Activated T-helper 1 cell treated with anti-CD3 and anti-CD28 coated beads, Interleukin-12 subunit alpha, Interleukin-12 subunit beta, Interleukin-2, Interleukin-4 antibody, amounts not matched to agents 30 ng/mL and 10 ng/mL and 1 ng/mL, durations not matched to agents 14 hours and 24 hours and 36 hours (primary cell): ENCODE data around the gene FPR3. TPM values are rescaled to one million over a fixed set of nuclear protein-coding genes. Genes with fewer than 3 reads are reported as not detected.

ENCODE experiments used
- DNase-seq: peaks from one replicate; pipeline ENCODE4 v3.0.0; 2021; ENCODE audit warnings: low spot score
- H3K27ac Mint-ChIP-seq: one replicate; pipeline ENCODE4 v1.8.0; 2021; ENCODE audit warnings: mild to moderate bottlenecking, mixed read lengths
- H3K27me3 Mint-ChIP-seq: one replicate; pipeline ENCODE4 v1.8.0; 2022; ENCODE audit warnings: mild to moderate bottlenecking, moderate library complexity, mixed read lengths; ENCODE audit not compliant: insufficient read depth
- H3K36me3 Mint-ChIP-seq: one replicate; pipeline ENCODE4 v1.8.0; 2021; ENCODE audit warnings: low read depth, mixed read lengths
- H3K4me1 Mint-ChIP-seq: one replicate; pipeline ENCODE4 v1.8.0; 2021; ENCODE audit warnings: low read depth, mixed read lengths
- H3K4me3 Mint-ChIP-seq: one replicate; pipeline ENCODE4 v1.8.0; 2021; ENCODE audit warnings: mild to moderate bottlenecking, moderate library complexity, mixed read lengths
- H3K9me3 Mint-ChIP-seq: one replicate; pipeline ENCODE4 v1.8.0; 2021; ENCODE audit warnings: mixed read lengths
- intact Hi-C: fragments of 100-400 bp; cut with micrococcal nuclease; formaldehyde crosslinking; loops from one replicate; pipeline ENCODE4 v1.15.1; 2024
- total RNA-seq: library from RNA; stranded (reverse); gene quantifications from 2 replicates; pipeline ENCODE4 v1.2.3, GENCODE V29; 2022

The FPR3 gene
- total RNA-seq, 1 donor from 2014 or later: not detected

GRCh38 chr19:51786646-51787494, 8.1 kb upstream of the FPR3 start:
- Mint-ChIP-seq H3K4me3 (no peak overlapping the region), H3K27me3 (no peaks in the 10 kb centered on the region), H3K36me3 (peaks cover 2% of the 10 kb centered on the region), H3K4me1 (no peaks in the 10 kb centered on the region), H3K9me3 (peaks cover 20% of the 10 kb centered on the region), H3K27ac (no peak overlapping the region)
- intact Hi-C loops: no loop called here
- DNase-seq: no peak

- DNase-seq: no peak
- intact Hi-C loops: no loop called here
- peaks cover 2% of the 10 kb centered on the region for H3K36me3 Mint-ChIP-seq
- H3K9me3 Mint-ChIP-seq: peaks cover 23% of the 10 kb centered on the region
- H3K27ac Mint-ChIP-seq: no peak overlapping the region
- H3K4me3 Mint-ChIP-seq: no peak overlapping the region
- no peaks in the 10 kb centered on the region for H3K27me3 Mint-ChIP-seq
- no peaks in the 10 kb centered on the region for H3K4me1 Mint-ChIP-seq
Observed at GRCh38 chr19:51788029-51788428, 6.9 kb upstream of the FPR3 start.

- intact Hi-C loops: no loop called here
- Mint-ChIP-seq H3K4me3 (no peak overlapping the region), H3K27me3 (no peaks in the 10 kb centered on the region), H3K36me3 (peaks cover 2% of the 10 kb centered on the region), H3K9me3 (peaks cover 28% of the 10 kb centered on the region), H3K27ac (no peak overlapping the region), H3K4me1 (no peaks in the 10 kb centered on the region)
- DNase-seq: no peak
Observed at GRCh38 chr19:51789061-51789795, 5.7 kb upstream of the FPR3 start.

- Mint-ChIP-seq H3K36me3 (no peaks in the 10 kb centered on the region), H3K9me3 (peaks cover 44% of the 10 kb centered on the region), H3K27ac (no peak overlapping the region), H3K27me3 (no peaks in the 10 kb centered on the region), H3K4me1 (no peaks in the 10 kb centered on the region), H3K4me3 (no peak overlapping the region)
- intact Hi-C loops: no loop called here
- DNase-seq: no peak
Observed at GRCh38 chr19:51792932-51793331, 2.0 kb upstream of the FPR3 start.

GRCh38 chr19:51793994-51794393, 963 bp upstream of the FPR3 start:
- Mint-ChIP-seq H3K4me3 (no peak overlapping the region), H3K27me3 (no peaks in the 10 kb centered on the region), H3K36me3 (no peaks in the 10 kb centered on the region), H3K9me3 (peaks cover 45% of the 10 kb centered on the region), H3K27ac (no peak overlapping the region), H3K4me1 (no peaks in the 10 kb centered on the region)
- no peak for DNase-seq
- intact Hi-C loops: no loop called here

GRCh38 chr19:51796195-51796679, 1.3 kb downstream of the FPR3 start:
- H3K27ac Mint-ChIP-seq: no peak overlapping the region
- no peaks in the 10 kb centered on the region for H3K27me3 Mint-ChIP-seq
- no peaks in the 10 kb centered on the region for H3K4me1 Mint-ChIP-seq
- no peaks in the 10 kb centered on the region for H3K36me3 Mint-ChIP-seq
- DNase-seq: no peak
- H3K4me3 Mint-ChIP-seq: no peak overlapping the region
- H3K9me3 Mint-ChIP-seq: peaks cover 58% of the 10 kb centered on the region
- intact Hi-C loops: no loop called here

GRCh38 chr19:51797480-51797879, 2.5 kb downstream of the FPR3 start:
- no peaks in the 10 kb centered on the region for H3K27me3 Mint-ChIP-seq
- no peak for DNase-seq
- no peaks in the 10 kb centered on the region for H3K4me1 Mint-ChIP-seq
- intact Hi-C loops: no loop called here
- no peak overlapping the region for H3K4me3 Mint-ChIP-seq
- peaks cover 55% of the 10 kb centered on the region for H3K9me3 Mint-ChIP-seq
- H3K27ac Mint-ChIP-seq: no peak overlapping the region
- H3K36me3 Mint-ChIP-seq: no peaks in the 10 kb centered on the region

- Mint-ChIP-seq H3K4me1 (no peaks in the 10 kb centered on the region), H3K9me3 (peaks cover 56% of the 10 kb centered on the region), H3K27me3 (no peaks in the 10 kb centered on the region), H3K4me3 (no peak overlapping the region), H3K27ac (no peak overlapping the region), H3K36me3 (no peaks in the 10 kb centered on the region)
- DNase-seq: no peak
- intact Hi-C loops: no loop called here
Observed at GRCh38 chr19:51798062-51798461, 3.1 kb downstream of the FPR3 start.

- Mint-ChIP-seq H3K36me3 (no peaks in the 10 kb centered on the region), H3K27ac (no peak overlapping the region), H3K4me3 (no peak overlapping the region), H3K27me3 (no peaks in the 10 kb centered on the region), H3K4me1 (no peaks in the 10 kb centered on the region), H3K9me3 (peaks cover 54% of the 10 kb centered on the region)
- no peak for DNase-seq
- intact Hi-C loops: no loop called here
Observed at GRCh38 chr19:51799034-51799773, 4.2 kb downstream of the FPR3 start.

- no peaks in the 10 kb centered on the region for H3K36me3 Mint-ChIP-seq
- intact Hi-C loops: no loop called here
- no peak overlapping the region for H3K4me3 Mint-ChIP-seq
- no peak overlapping the region for H3K27ac Mint-ChIP-seq
- no peaks in the 10 kb centered on the region for H3K4me1 Mint-ChIP-seq
- no peaks in the 10 kb centered on the region for H3K27me3 Mint-ChIP-seq
- DNase-seq: no peak
- H3K9me3 Mint-ChIP-seq: peaks cover 59% of the 10 kb centered on the region
Observed at GRCh38 chr19:51799774-51800472, 5.0 kb downstream of the FPR3 start.

GRCh38 chr19:51800473-51801244, 5.7 kb downstream of the FPR3 start:
- H3K27ac Mint-ChIP-seq: no peak overlapping the region
- no peak overlapping the region for H3K4me3 Mint-ChIP-seq
- H3K9me3 Mint-ChIP-seq: peaks cover 63% of the 10 kb centered on the region
- H3K36me3 Mint-ChIP-seq: no peaks in the 10 kb centered on the region
- intact Hi-C loops: no loop called here
- no peaks in the 10 kb centered on the region for H3K4me1 Mint-ChIP-seq
- DNase-seq: no peak
- H3K27me3 Mint-ChIP-seq: no peaks in the 10 kb centered on the region

- intact Hi-C loops: no loop called here
- Mint-ChIP-seq H3K27ac (no peak overlapping the region), H3K36me3 (no peaks in the 10 kb centered on the region), H3K27me3 (no peaks in the 10 kb centered on the region), H3K4me3 (no peak overlapping the region), H3K9me3 (peaks cover 63% of the 10 kb centered on the region), H3K4me1 (no peaks in the 10 kb centered on the region)
- DNase-seq: no peak
Observed at GRCh38 chr19:51802775-51803174, 7.8 kb downstream of the FPR3 start.
